ENCODE results near the gene KMT5C. TPM values are rescaled to one million over a fixed set of nuclear protein-coding genes. Genes with fewer than 3 reads are reported as not detected.
A peak's percentile ranks its signal among the peaks of the same experiment; 100 is the strongest.

KMT5C gene
- 10 to 100 TPM; 24.4 to 71.8 (median 30.7) TPM for total RNA-seq
- 8.5 TPM for total RNA-seq (2013)
- total RNA-seq = 1.8 to 111 (median 20.4) reads per million in 29 experiments

GRCh38 chr19:55339105-55339888 is at the start of gene KMT5C:
Gene KMT5C (plus strand): TSS chr19:55339876. CDS start chr19:55341937, 2,061 bp downstream.
- WGBS (ENCODE audit: insufficient coverage) = under 1% methylated on average over 49 of the region's 63 CpGs
- H3K27ac ChIP-seq (ENCODE audit: low read length) = peak within 1 kb of the TSS; percentile 99
- H3K9me3 Mint-ChIP-seq = no peaks in the 10 kb centered on the region
- peaks cover 3 to 13% of the 10 kb centered on the region in 2 donors for H3K36me3 ChIP-seq (ENCODE audit: control insufficient read depth in 2 of 2, extremely low read depth in 1 of 2, insufficient read depth in 1 of 2, low read length in 1 of 2)
- peaks cover 0 to 20% of the 10 kb centered on the region in 2 experiments for H3K27me3 ChIP-seq (replicated peaks in 1 of 2; ENCODE audit: control insufficient read depth in 2 of 2, extremely low read depth in 1 of 2, insufficient read depth in 2 of 2, low read length in 1 of 2)
- peaks cover 3 to 10% of the 10 kb centered on the region in 2 donors for H3K27me3 Mint-ChIP-seq
- ATAC-seq (replicated peaks in 1 of 4) (peak; percentile 78 to 84 (median 82)), DNase-seq (peak; percentile 100)
- ChIA-PET CTCF (interaction anchor here in 1 of 2 donors (0.7 to 1.7 kb wide), 11 partner anchors 37 to 292 kb away, joined by 3 to 15 read pairs (median 4); partner anchors contain the start of genes FIZ1, ISOC2, PPP6R1 and TMEM238), POLR2A (interaction anchor here (0.6 to 1.8 kb wide), 23 partner anchors 9 to 890 kb away, joined by 3 to 11 read pairs (median 4); partner anchors contain the start of genes UBE2S (in 2 of the 2), HSPBP1 (in 1 of the 2), ISOC2 (in 1 of the 2) and LENG8 (in 1 of the 2))
- peak within 1 kb of the TSS; percentile 78 to 92 (median 92) for H3K4me3 Mint-ChIP-seq
- peak within 1 kb of the TSS; percentile 64 to 72 for H3K4me3 ChIP-seq (ENCODE audit: control insufficient read depth in 1 of 2, extremely low read depth in 1 of 2, low read length in 1 of 2)
- H3K4me1 Mint-ChIP-seq = peaks cover 19 to 25% (median 21%) of the 10 kb centered on the region in 3 donors
- no peaks in the 10 kb centered on the region for H3K9me3 ChIP-seq
- H3K36me3 Mint-ChIP-seq = peaks cover 6% of the 10 kb centered on the region
- H3K4me1 ChIP-seq (ENCODE audit: control insufficient read depth in 1 of 2, extremely low read depth in 1 of 2, insufficient read depth in 2 of 2, low read length in 2 of 2) = peaks cover 6 to 31% of the 10 kb centered on the region in 2 experiments
- H3K27ac Mint-ChIP-seq = peak within 1 kb of the TSS; percentile 88

GRCh38 chr19:55297267-55297666 is 42.4 kb upstream of the KMT5C start:
- Histone ChIP-seq H3K4me3 (ENCODE audit: control insufficient read depth in 1 of 2, extremely low read depth in 1 of 2, low read length in 1 of 2) (no peak overlapping the region), H3K4me1 (ENCODE audit: control insufficient read depth in 1 of 2, extremely low read depth in 1 of 2, insufficient read depth in 2 of 2, low read length in 2 of 2) (peaks cover 0 to 12% of the 10 kb centered on the region in 2 experiments), H3K27ac (ENCODE audit: low read length) (no peak overlapping the region), H3K36me3 (ENCODE audit: control insufficient read depth in 2 of 2, extremely low read depth in 1 of 2, insufficient read depth in 1 of 2, low read length in 1 of 2) (no peaks in the 10 kb centered on the region), H3K27me3 (replicated peaks in 1 of 2; ENCODE audit: control insufficient read depth in 2 of 2, extremely low read depth in 1 of 2, insufficient read depth in 2 of 2, low read length in 1 of 2) (peaks cover 0 to 17% of the 10 kb centered on the region in 2 experiments), H3K9me3 (no peaks in the 10 kb centered on the region)
- Mint-ChIP-seq H3K27ac (no peak overlapping the region), H3K27me3 (no peaks in the 10 kb centered on the region), H3K4me3 (no peak overlapping the region), H3K36me3 (no peaks in the 10 kb centered on the region), H3K9me3 (no peaks in the 10 kb centered on the region), H3K4me1 (peaks cover 8 to 11% (median 9%) of the 10 kb centered on the region in 3 donors)
- ChIA-PET POLR2A (no interaction called here), CTCF (no interaction called here)
- DNase-seq (no peak), ATAC-seq (replicated peaks in 1 of 4) (no peak)
- WGBS (ENCODE audit: insufficient coverage) = 88% methylated on average over 3 of the region's 10 CpGs

- Histone ChIP-seq H3K36me3 (ENCODE audit: control insufficient read depth in 2 of 2, extremely low read depth in 1 of 2, insufficient read depth in 1 of 2, low read length in 1 of 2) (no peaks in the 10 kb centered on the region), H3K27me3 (replicated peaks in 1 of 2; ENCODE audit: control insufficient read depth in 2 of 2, extremely low read depth in 1 of 2, insufficient read depth in 2 of 2, low read length in 1 of 2) (peaks cover 0 to 17% of the 10 kb centered on the region in 2 experiments), H3K4me1 (ENCODE audit: control insufficient read depth in 1 of 2, extremely low read depth in 1 of 2, insufficient read depth in 2 of 2, low read length in 2 of 2) (peaks cover 0 to 17% of the 10 kb centered on the region in 2 experiments), H3K4me3 (ENCODE audit: control insufficient read depth in 1 of 2, extremely low read depth in 1 of 2, low read length in 1 of 2) (no peak overlapping the region), H3K9me3 (no peaks in the 10 kb centered on the region), H3K27ac (ENCODE audit: low read length) (no peak overlapping the region)
- ChIA-PET CTCF (interaction anchor here in 1 of 2 donors (0.7 kb wide), 1 partner anchor 283 kb away, joined by 3 read pairs; no protein-coding TSS in a partner anchor), POLR2A (no interaction called here)
- ATAC-seq (replicated peaks in 1 of 4) (no peak), DNase-seq (no peak)
- Mint-ChIP-seq H3K9me3 (no peaks in the 10 kb centered on the region), H3K36me3 (no peaks in the 10 kb centered on the region), H3K4me3 (no peak overlapping the region), H3K27ac (no peak overlapping the region), H3K27me3 (no peaks in the 10 kb centered on the region), H3K4me1 (peaks cover 8 to 11% (median 9%) of the 10 kb centered on the region in 3 donors)
- 85% methylated on average over 6 of the region's 10 CpGs for WGBS (ENCODE audit: insufficient coverage)
Measured at GRCh38 chr19:55299991-55300390, 39.7 kb upstream of the KMT5C start.

GRCh38 chr19:55300886-55301458 is 38.7 kb upstream of the KMT5C start:
- no peak overlapping the region for H3K27ac ChIP-seq (ENCODE audit: low read length)
- DNase-seq (no peak), ATAC-seq (replicated peaks in 1 of 4) (no peak)
- ChIA-PET POLR2A (interaction anchor here in 1 of 2 donors (1.1 kb wide), 1 partner anchor 38 kb away, joined by 6 read pairs; the partner anchor contains the start of gene KMT5C), CTCF (interaction anchor here (0.6 to 2.5 kb wide), 5 partner anchors 9 to 161 kb away, joined by 3 to 15 read pairs (median 7); partner anchors contain the start of genes ISOC2 (in 1 of the 2) and KMT5C (in 1 of the 2))
- peaks cover 0 to 17% of the 10 kb centered on the region in 2 experiments for H3K4me1 ChIP-seq (ENCODE audit: control insufficient read depth in 1 of 2, extremely low read depth in 1 of 2, insufficient read depth in 2 of 2, low read length in 2 of 2)
- 78% methylated on average over 9 of the region's 15 CpGs for WGBS (ENCODE audit: insufficient coverage)
- Mint-ChIP-seq H3K27ac (no peak overlapping the region), H3K36me3 (no peaks in the 10 kb centered on the region), H3K27me3 (no peaks in the 10 kb centered on the region), H3K4me1 (peaks cover 11 to 13% (median 11%) of the 10 kb centered on the region in 3 donors), H3K4me3 (peak overlapping the region in 2 of 3 donors; percentile 81 to 83), H3K9me3 (no peaks in the 10 kb centered on the region)
- H3K9me3 ChIP-seq = no peaks in the 10 kb centered on the region
- no peaks in the 10 kb centered on the region for H3K36me3 ChIP-seq (ENCODE audit: control insufficient read depth in 2 of 2, extremely low read depth in 1 of 2, insufficient read depth in 1 of 2, low read length in 1 of 2)
- H3K4me3 ChIP-seq (ENCODE audit: control insufficient read depth in 1 of 2, extremely low read depth in 1 of 2, low read length in 1 of 2) = no peak overlapping the region
- H3K27me3 ChIP-seq (replicated peaks in 1 of 2; ENCODE audit: control insufficient read depth in 2 of 2, extremely low read depth in 1 of 2, insufficient read depth in 2 of 2, low read length in 1 of 2) = peaks cover 0 to 17% of the 10 kb centered on the region in 2 experiments

GRCh38 chr19:55301459-55302317 is 38.0 kb upstream of the KMT5C start:
- H3K36me3 Mint-ChIP-seq = no peaks in the 10 kb centered on the region
- Histone ChIP-seq H3K9me3 (no peaks in the 10 kb centered on the region), H3K4me3 (ENCODE audit: control insufficient read depth in 1 of 2, extremely low read depth in 1 of 2, low read length in 1 of 2) (peak overlapping the region; percentile 50 to 67), H3K4me1 (ENCODE audit: control insufficient read depth in 1 of 2, extremely low read depth in 1 of 2, insufficient read depth in 2 of 2, low read length in 2 of 2) (peaks cover 0 to 17% of the 10 kb centered on the region in 2 experiments), H3K27ac (ENCODE audit: low read length) (peak overlapping the region; percentile 53), H3K27me3 (replicated peaks in 1 of 2; ENCODE audit: control insufficient read depth in 2 of 2, extremely low read depth in 1 of 2, insufficient read depth in 2 of 2, low read length in 1 of 2) (peaks cover 0 to 17% of the 10 kb centered on the region in 2 experiments), H3K36me3 (ENCODE audit: control insufficient read depth in 2 of 2, extremely low read depth in 1 of 2, insufficient read depth in 1 of 2, low read length in 1 of 2) (no peaks in the 10 kb centered on the region)
- DNase-seq (peak; percentile 74 to 97 (median 90)), ATAC-seq (replicated peaks in 1 of 4) (peak; percentile 87 to 91 (median 89))
- POLR2A ChIA-PET = interaction anchor here in 1 of 2 donors (1.1 kb wide), 1 partner anchor 38 kb away, joined by 6 read pairs; the partner anchor contains the start of gene KMT5C
- peak overlapping the region; percentile 78 to 83 (median 81) for H3K4me3 Mint-ChIP-seq
- peak overlapping the region; percentile 70 to 86 for H3K27ac Mint-ChIP-seq
- H3K4me1 Mint-ChIP-seq = peaks cover 11 to 13% (median 11%) of the 10 kb centered on the region in 3 donors
- CTCF ChIA-PET = interaction anchor here (0.5 to 2.5 kb wide), 8 partner anchors 10 to 202 kb away, joined by 3 to 15 read pairs (median 4); partner anchors contain the start of genes ISOC2 (in 1 of the 2) and KMT5C (in 1 of the 2)
- no peaks in the 10 kb centered on the region for H3K9me3 Mint-ChIP-seq
- no peaks in the 10 kb centered on the region for H3K27me3 Mint-ChIP-seq
- 3% methylated on average over 27 of the region's 42 CpGs for WGBS (ENCODE audit: insufficient coverage)

Measured in T-cell (primary cell).